ENCODE measurements around the gene VLDLR.

DNA sequence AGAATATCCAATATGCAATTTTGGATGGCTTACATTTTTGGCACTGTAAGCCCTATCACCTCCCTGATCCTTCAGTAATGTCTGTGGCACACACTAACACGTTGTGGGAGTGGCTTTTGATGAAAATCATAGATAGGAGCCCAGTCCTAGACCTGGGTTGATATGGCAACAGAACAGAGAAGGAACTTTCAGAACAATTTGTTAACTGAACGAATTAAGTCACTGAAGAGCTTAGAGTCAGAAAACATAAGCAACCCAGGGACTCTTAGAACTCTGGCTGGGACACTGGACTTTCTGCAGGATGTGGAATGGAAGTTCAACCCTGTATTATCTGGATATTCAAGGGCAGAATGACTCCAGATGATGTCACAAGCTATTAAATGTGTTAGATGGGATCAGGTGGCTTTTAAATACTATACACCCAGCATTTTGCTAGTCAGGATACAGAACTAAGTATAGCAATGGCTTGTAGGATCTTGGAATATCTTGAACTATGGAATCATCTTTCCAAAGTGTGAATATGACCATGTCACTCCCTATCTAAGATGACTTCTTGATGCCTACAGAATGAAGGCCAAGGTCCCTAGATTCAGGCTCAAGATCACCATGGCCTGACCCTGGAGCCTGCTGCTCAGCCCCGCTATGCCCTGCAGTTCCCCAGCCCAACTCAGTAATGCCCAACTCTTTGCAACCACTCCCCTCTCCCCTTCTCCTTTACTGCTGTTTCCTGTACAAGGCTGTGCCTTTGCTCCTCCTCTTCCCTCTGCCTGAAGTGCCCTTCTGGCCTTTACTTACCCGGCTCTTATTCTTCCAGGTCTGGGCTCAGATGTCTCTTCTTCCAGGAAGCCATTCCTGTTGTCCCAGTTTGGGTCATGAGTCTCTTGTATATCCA, 42.8 kb downstream of the VLDLR start:
- TF ChIP-seq, protein P1, sequence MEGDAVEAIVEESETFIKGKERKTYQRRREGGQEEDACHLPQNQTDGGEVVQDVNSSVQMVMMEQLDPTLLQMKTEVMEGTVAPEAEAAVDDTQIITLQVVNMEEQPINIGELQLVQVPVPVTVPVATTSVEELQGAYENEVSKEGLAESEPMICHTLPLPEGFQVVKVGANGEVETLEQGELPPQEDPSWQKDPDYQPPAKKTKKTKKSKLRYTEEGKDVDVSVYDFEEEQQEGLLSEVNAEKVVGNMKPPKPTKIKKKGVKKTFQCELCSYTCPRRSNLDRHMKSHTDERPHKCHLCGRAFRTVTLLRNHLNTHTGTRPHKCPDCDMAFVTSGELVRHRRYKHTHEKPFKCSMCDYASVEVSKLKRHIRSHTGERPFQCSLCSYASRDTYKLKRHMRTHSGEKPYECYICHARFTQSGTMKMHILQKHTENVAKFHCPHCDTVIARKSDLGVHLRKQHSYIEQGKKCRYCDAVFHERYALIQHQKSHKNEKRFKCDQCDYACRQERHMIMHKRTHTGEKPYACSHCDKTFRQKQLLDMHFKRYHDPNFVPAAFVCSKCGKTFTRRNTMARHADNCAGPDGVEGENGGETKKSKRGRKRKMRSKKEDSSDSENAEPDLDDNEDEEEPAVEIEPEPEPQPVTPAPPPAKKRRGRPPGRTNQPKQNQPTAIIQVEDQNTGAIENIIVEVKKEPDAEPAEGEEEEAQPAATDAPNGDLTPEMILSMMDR (conservative IDR thresholded peaks at IDR 0.05), result no peak
- TF ChIP-seq ZFX (IDR thresholded peaks at IDR 0.05), result no peak
